NB4 (cell line): ENCODE measurements around the gene PCSK4.

Experiments used
- DNase-seq: peaks from one replicate; pipeline ENCODE4 v3.0.0; 2010; ENCODE audit warnings: low read depth
- H3K4me3 ChIP-seq: one replicate; pipeline ENCODE4 v1.5.1; 2011; ENCODE audit warnings: mild to moderate bottlenecking, low read depth, low read length, moderate library complexity
- MYC ChIP-seq: IDR thresholded peaks from 2 replicates; pipeline ENCODE4 v1.6.1; 2011; ENCODE audit warnings: low read depth, low read length
- POLR2A ChIP-seq: IDR thresholded peaks from 2 replicates; pipeline ENCODE4 v1.6.1; 2011; ENCODE audit warnings: mild to moderate bottlenecking; ENCODE audit not compliant: insufficient read length; ENCODE audit errors: extremely low read depth
- TF ChIP-seq, protein P1 (sequence below): IDR thresholded peaks from one replicate; pipeline ENCODE4 v1.5.1; 2012; ENCODE audit warnings: low read depth, low read length
- TF ChIP-seq, protein P2 (sequence below): IDR thresholded peaks from 2 replicates; pipeline ENCODE4 v1.6.1; 2011; ENCODE audit warnings: low read depth, low read length

PCSK4 gene

DNA sequence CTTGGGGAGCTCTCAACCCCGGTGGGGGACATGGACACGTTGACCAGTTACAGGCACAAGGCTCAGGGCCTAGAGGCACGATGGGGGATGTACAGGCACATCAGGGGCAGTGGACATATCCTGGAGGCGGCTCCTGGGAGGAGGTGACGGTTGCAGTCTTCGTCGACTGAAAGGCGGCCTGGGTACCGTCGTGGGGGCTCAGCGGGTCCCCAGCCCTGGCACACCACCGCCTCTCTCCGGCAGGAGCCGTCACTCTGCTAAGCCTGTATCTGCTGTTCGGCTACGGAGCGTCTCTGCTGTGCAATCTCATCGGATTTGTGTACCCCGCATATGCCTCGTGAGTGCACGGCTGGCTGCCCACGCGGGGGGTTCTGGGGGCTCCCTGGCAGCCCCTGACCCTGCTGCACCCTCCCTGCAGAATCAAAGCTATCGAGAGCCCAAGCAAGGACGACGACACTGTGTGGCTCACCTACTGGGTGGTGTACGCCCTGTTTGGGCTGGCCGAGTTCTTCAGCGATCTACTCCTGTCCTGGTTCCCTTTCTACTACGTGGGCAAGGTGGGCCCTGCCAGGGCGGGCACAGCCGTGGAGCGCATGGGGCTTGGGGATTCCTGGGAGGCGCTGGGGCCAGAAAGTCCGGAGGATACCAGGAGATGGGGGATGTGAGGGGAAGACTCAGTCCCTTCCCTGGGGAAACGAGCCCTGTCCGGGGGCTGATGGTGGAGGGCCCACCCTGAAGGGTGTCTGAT is 5.1 kb upstream of the PCSK4 start:
- TF ChIP-seq, protein P1, sequence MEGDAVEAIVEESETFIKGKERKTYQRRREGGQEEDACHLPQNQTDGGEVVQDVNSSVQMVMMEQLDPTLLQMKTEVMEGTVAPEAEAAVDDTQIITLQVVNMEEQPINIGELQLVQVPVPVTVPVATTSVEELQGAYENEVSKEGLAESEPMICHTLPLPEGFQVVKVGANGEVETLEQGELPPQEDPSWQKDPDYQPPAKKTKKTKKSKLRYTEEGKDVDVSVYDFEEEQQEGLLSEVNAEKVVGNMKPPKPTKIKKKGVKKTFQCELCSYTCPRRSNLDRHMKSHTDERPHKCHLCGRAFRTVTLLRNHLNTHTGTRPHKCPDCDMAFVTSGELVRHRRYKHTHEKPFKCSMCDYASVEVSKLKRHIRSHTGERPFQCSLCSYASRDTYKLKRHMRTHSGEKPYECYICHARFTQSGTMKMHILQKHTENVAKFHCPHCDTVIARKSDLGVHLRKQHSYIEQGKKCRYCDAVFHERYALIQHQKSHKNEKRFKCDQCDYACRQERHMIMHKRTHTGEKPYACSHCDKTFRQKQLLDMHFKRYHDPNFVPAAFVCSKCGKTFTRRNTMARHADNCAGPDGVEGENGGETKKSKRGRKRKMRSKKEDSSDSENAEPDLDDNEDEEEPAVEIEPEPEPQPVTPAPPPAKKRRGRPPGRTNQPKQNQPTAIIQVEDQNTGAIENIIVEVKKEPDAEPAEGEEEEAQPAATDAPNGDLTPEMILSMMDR, result no peak
- no peak for TF ChIP-seq POLR2A
- TF ChIP-seq, protein P2, sequence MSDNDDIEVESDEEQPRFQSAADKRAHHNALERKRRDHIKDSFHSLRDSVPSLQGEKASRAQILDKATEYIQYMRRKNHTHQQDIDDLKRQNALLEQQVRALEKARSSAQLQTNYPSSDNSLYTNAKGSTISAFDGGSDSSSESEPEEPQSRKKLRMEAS, result no peak
- no peak for TF ChIP-seq MYC
- H3K4me3 ChIP-seq, result no peak overlapping the region
- no peak for DNase-seq

DNA sequence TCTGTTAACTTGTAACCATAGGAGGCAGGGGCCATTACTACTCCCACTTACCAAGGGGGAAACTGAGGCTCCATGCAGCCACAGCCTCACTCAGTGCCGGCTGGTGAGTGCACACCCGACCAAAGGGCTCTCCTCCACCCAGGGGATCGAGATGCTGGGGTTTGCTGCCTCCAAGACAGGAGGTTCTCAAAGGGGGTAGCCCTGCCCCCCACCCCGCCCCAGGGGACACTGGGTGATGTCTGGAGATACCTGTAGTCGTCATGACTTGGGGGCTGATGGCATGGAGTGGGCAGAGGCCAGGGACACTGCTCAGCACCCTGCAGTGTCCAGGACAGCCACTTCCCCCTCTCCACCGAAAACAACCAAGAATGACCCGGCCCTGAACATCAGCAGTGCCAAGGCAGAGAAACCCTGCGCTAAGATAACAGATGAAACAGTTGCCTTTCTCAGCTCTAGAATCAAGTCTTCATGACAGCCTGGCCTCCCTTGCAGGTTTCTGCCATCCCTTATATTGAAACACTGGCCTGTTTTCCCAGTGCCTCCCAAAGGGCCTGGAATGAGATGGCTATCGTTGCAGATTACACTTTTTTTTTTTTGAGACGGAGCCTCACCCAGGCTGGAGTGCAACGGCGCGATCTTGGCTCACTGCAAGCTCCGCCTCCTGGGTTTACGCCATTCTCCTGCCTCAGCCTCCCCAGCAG is 4.1 kb upstream of the PCSK4 start:
- no peak overlapping the region for H3K4me3 ChIP-seq
- DNase-seq, result no peak
- TF ChIP-seq MYC, result no peak
- TF ChIP-seq, protein P1, result no peak
- TF ChIP-seq, protein P2, result no peak
- no peak for TF ChIP-seq POLR2A

DNA sequence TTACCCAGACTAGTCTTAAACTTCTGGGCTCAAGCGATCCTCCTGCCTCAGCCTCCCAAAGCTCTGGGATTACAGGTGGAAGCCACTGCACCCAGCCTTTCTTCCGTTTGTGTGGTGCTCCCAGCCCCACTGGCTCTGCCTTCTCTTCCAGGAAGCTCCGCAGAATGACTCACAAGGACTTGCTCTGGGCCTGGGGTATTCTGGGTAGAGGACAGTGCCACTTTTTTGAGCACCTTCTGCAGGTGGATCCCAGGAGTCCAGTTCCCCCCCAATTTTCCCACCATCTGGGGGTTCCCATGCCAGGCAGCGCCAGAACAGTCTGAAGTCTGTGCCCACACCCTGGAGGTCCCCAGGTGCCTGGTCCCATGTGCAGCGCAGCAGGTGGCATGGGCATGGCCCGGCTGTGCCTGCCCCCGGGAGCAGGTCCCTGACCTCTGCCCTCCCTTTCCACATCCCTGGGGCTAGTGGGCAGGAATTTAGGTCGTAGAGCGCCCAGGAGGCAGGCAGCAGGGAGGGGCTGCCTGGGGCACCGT is 2.4 kb upstream of the PCSK4 start:
- DNase-seq, result no peak
- H3K4me3 ChIP-seq, result no peak overlapping the region
- TF ChIP-seq, protein P1, result no peak
- TF ChIP-seq POLR2A (no peak), MYC (no peak)
- TF ChIP-seq, protein P2, result no peak

DNA sequence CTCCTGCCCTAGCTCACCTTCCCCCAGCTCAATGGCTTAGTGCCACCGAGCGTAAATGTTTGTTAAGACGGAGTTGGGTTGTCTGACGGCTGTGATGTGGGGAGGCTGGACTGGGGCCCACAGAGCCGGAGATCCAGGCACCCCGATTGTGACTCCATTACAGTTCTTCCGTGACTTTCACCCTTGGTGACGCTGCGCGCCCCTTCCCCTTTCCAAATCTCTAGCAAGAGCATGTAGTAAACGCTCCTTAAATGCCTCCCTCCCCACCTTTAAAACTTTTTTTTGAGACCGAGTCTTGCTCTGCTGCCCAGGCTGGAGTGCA is 1.7 kb upstream of the PCSK4 start:
- H3K4me3 ChIP-seq, result no peak overlapping the region
- TF ChIP-seq, protein P1, result no peak
- no peak for TF ChIP-seq POLR2A
- TF ChIP-seq MYC, result no peak
- TF ChIP-seq, protein P2, result no peak
- no peak for DNase-seq

DNA sequence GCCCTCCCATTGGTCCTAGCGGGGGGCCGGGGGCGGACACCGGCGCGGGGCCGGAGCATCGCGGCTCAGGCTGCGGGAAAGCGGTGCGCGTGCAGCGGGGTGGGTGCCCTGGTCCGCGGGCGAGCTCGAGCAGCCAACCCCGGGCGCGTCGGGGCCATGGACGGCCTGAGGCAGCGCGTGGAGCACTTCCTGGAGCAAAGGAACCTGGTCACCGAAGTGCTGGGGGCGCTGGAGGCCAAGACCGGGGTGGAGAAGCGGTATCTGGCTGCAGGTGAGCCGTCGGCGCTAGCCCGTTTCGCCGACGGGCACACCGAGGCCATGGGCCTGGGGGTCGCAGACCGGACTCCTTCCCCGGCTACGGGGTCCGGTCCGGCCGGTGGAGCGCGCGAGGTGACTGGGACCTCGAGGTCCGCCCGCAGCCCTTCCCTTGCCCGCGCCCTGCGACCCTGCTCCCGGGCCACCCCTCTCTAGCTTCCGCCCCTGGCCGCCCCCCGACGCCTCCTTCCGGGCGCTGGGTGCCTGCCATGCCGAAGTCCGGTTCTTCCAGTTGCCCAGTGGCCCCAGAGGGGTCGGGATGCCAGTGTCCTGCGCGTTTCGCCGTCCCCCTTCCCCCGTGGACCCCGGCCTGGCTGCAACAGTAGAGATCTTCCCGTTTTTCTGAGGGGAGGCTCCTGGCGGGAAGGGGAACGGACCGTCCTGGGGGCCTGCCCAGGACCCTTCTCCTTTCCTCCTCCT is 1.1 kb upstream of the PCSK4 start, which contains the start of gene REEP6:
Gene REEP6 (plus strand): TSS at position 68 of the 735 bp plus-strand sequence. CDS start 89 bp downstream, at position 157.
- DNase-seq, result no peak
- H3K4me3 ChIP-seq, result peak within 1 kb of the TSS; percentile 46
- peak; percentile 43 for TF ChIP-seq POLR2A
- TF ChIP-seq, protein P2, result no peak
- TF ChIP-seq, protein P1, result no peak
- no peak for TF ChIP-seq MYC
